Astrocyte (in vitro differentiated cells and primary cell): ENCODE measurements around the gene CLASP1. TPM values are rescaled to one million over a fixed set of nuclear protein-coding genes. Genes with fewer than 3 reads are reported as not detected.
A peak's percentile ranks its signal among the peaks of the same experiment; 100 is the strongest.

Experiments used
- DNase-seq: peaks from one replicate; pipeline ENCODE4 v3.0.0-alpha.2; 2010; ENCODE audit warnings: low read depth
- FAIRE-seq: peaks from 2 replicates; lab custom pipeline; 2011; peaks lifted over from hg19 to GRCh38; lab: Jason Lieb, UNC
- H2AFZ ChIP-seq: 2 replicates; pipeline ENCODE4 v1.6.0; 2012; ENCODE audit warnings: low read depth, low read length, inconsistent platforms
- H3K27ac ChIP-seq: 2 replicates; pipeline ENCODE4 v1.5.1; 2011; ENCODE audit warnings: low read depth, low read length, inconsistent platforms
- H3K27me3 ChIP-seq: 2 replicates; pipeline ENCODE4 v1.6.0; 2011; ENCODE audit warnings: low read length, inconsistent platforms; ENCODE audit not compliant: insufficient read depth
- H3K36me3 ChIP-seq: 2 replicates; pipeline ENCODE4 v1.5.1; 2011; ENCODE audit warnings: low read length, inconsistent platforms; ENCODE audit not compliant: insufficient read depth
- H3K4me1 ChIP-seq: 2 replicates; pipeline ENCODE4 v1.5.1; 2011; ENCODE audit warnings: low read length, inconsistent platforms; ENCODE audit not compliant: insufficient read depth
- H3K4me2 ChIP-seq: 2 replicates; pipeline ENCODE4 v1.6.0; 2012; ENCODE audit warnings: low read length, inconsistent platforms
- H3K4me3 ChIP-seq: 2 replicates; pipeline ENCODE4 v1.5.1; 2011; ENCODE audit warnings: low read depth, mild to moderate bottlenecking, low read length, inconsistent platforms; ENCODE audit not compliant: insufficient read depth
- H3K79me2 ChIP-seq: 2 replicates; pipeline ENCODE4 v1.6.0; 2012; ENCODE audit warnings: mild to moderate bottlenecking, low read length, inconsistent platforms; ENCODE audit not compliant: insufficient read depth
- H3K9ac ChIP-seq: 2 replicates; pipeline ENCODE4 v1.6.0; 2012; ENCODE audit warnings: mild to moderate bottlenecking, low read length, inconsistent platforms
- H3K9me3 ChIP-seq: 2 replicates; pipeline ENCODE4 v1.5.1; 2012; ENCODE audit warnings: low read depth, mild to moderate bottlenecking, low read length, inconsistent platforms; ENCODE audit not compliant: insufficient read depth
- H4K20me1 ChIP-seq: 2 replicates; pipeline ENCODE4 v1.6.0; 2012; ENCODE audit warnings: low read length, inconsistent platforms; ENCODE audit not compliant: insufficient read depth
- H3K27ac Mint-ChIP-seq: one replicate; pipeline ENCODE4 v1.8.0; 2021; ENCODE audit warnings: mild to moderate bottlenecking, mixed read lengths; ENCODE audit not compliant: unreplicated experiment
- H3K27me3 Mint-ChIP-seq: one replicate; pipeline ENCODE4 v1.8.0; 2021; ENCODE audit warnings: low read depth, mixed read lengths; ENCODE audit not compliant: unreplicated experiment
- H3K36me3 Mint-ChIP-seq: one replicate; pipeline ENCODE4 v1.8.0; 2021; ENCODE audit warnings: low read depth, mixed read lengths; ENCODE audit not compliant: unreplicated experiment
- H3K4me1 Mint-ChIP-seq: one replicate; pipeline ENCODE4 v1.8.0; 2021; ENCODE audit warnings: low read depth, mixed read lengths; ENCODE audit not compliant: unreplicated experiment
- H3K4me3 Mint-ChIP-seq: one replicate; pipeline ENCODE4 v1.8.0; 2021; ENCODE audit warnings: mild to moderate bottlenecking, moderate library complexity, mixed read lengths; ENCODE audit not compliant: unreplicated experiment
- H3K9me3 Mint-ChIP-seq: one replicate; pipeline ENCODE4 v1.8.0; 2021; ENCODE audit warnings: mild to moderate bottlenecking, mixed read lengths; ENCODE audit not compliant: unreplicated experiment
- EZH2 ChIP-seq: IDR thresholded peaks from 2 replicates; pipeline ENCODE4 v1.6.1; 2012; ENCODE audit warnings: mild to moderate bottlenecking, low read length, inconsistent platforms; ENCODE audit not compliant: insufficient read depth
- total RNA-seq: library from RNA; stranded (reverse); gene quantifications from 2 replicates; pipeline ENCODE4 v1.2.1, GENCODE V29; 2021
- TF ChIP-seq, protein P1 (sequence below): IDR thresholded peaks from 2 replicates; pipeline ENCODE4 v1.5.1; 2011; ENCODE audit warnings: low read depth, mild to moderate bottlenecking, inconsistent platforms, low read length, moderate library complexity; ENCODE audit not compliant: insufficient read depth

Gene CLASP1
- total RNA-seq, 1 donor from 2014 or later: 56.7 TPM

DNA sequence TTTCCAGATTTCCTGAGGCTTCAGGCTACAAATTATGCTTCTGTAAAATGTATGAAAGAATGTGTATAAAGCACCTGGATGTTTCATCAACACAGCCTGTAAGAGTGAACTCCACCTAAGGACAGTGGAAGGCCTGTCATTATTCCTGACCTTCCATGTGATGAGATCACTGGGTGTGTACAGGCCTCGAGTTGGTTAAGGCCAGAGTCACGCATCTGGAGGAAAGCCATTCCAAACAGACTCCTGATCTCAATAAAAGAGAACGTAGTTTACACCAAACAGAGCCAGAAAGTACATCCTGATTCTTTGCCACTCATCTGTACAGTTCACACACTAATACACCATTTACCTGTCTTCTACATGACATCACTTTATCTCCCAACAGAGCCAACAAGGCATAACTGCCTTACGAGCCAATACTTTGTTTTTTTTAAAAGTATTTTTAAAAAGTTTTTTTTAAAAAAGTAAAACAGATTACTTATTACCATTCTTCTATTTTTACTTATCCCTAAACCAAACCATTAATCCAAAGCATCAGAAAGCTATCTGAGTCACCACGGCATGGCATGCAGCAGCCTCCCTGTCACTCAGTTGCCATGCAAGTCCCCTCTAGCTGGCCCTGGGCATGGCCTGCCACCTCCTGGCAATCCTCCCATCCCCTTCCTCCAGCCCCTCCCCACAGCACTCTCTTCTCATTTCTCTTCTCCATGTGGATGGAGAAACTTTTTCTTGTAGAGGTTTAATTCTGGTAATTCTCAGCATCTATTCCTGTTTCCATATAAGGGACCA lies 285.4 kb downstream of the CLASP1 start:
- Mint-ChIP-seq H3K27me3 (no peaks in the 10 kb centered on the region), H3K27ac (no peak overlapping the region), H3K4me1 (peaks cover 15% of the 10 kb centered on the region), H3K36me3 (peaks cover 14% of the 10 kb centered on the region), H3K9me3 (no peaks in the 10 kb centered on the region), H3K4me3 (no peak overlapping the region)
- FAIRE-seq (peak; percentile 20), DNase-seq (peak; percentile 75)
- Histone ChIP-seq H3K27me3 (no peaks in the 10 kb centered on the region), H3K9me3 (no peaks in the 10 kb centered on the region), H3K4me2 (peak overlapping the region; percentile 17), H3K4me1 (peaks cover 39% of the 10 kb centered on the region), H3K4me3 (no peak overlapping the region), H3K79me2 (no peaks in the 10 kb centered on the region), H3K27ac (peak overlapping the region; percentile 53), H3K9ac (peak overlapping the region; percentile 13), H2AFZ (no peak overlapping the region), H3K36me3 (peaks cover 14% of the 10 kb centered on the region), H4K20me1 (peaks cover 21% of the 10 kb centered on the region)
- TF ChIP-seq EZH2: no peak
- TF ChIP-seq, protein P1, sequence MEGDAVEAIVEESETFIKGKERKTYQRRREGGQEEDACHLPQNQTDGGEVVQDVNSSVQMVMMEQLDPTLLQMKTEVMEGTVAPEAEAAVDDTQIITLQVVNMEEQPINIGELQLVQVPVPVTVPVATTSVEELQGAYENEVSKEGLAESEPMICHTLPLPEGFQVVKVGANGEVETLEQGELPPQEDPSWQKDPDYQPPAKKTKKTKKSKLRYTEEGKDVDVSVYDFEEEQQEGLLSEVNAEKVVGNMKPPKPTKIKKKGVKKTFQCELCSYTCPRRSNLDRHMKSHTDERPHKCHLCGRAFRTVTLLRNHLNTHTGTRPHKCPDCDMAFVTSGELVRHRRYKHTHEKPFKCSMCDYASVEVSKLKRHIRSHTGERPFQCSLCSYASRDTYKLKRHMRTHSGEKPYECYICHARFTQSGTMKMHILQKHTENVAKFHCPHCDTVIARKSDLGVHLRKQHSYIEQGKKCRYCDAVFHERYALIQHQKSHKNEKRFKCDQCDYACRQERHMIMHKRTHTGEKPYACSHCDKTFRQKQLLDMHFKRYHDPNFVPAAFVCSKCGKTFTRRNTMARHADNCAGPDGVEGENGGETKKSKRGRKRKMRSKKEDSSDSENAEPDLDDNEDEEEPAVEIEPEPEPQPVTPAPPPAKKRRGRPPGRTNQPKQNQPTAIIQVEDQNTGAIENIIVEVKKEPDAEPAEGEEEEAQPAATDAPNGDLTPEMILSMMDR: no peak

DNA sequence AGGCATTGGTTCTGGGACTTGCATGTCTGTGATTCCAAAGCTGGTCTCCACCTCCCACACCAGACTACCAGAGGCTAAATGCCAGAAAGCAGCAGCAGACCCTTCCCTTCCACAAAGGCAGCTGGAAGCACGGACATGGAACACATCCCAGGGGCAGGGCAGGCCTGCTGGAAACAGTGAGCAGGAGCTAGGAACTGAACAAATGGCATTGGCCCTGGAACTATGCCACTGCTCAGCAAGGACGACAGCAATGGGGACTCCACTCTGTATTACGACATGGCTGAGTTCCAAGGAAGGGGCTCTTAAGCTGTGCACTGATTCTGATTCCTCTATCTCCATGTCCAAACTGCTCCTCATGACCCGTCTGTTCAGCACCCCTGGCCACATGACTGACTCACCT lies 286.5 kb downstream of the CLASP1 start:
- H3K27me3 Mint-ChIP-seq: no peaks in the 10 kb centered on the region
- no peak overlapping the region for H3K4me3 ChIP-seq
- H3K36me3 ChIP-seq: peaks cover 14% of the 10 kb centered on the region
- H3K36me3 Mint-ChIP-seq: peaks cover 14% of the 10 kb centered on the region
- H3K9me3 Mint-ChIP-seq: no peaks in the 10 kb centered on the region
- H3K4me3 Mint-ChIP-seq: no peak overlapping the region
- H3K9me3 ChIP-seq: no peaks in the 10 kb centered on the region
- peaks cover 39% of the 10 kb centered on the region for H3K4me1 ChIP-seq
- H3K27me3 ChIP-seq: no peaks in the 10 kb centered on the region
- H3K27ac Mint-ChIP-seq: no peak overlapping the region
- H3K27ac ChIP-seq: no peak overlapping the region
- DNase-seq: no peak
- no peak overlapping the region for H3K4me2 ChIP-seq
- no peaks in the 10 kb centered on the region for H3K79me2 ChIP-seq
- H2AFZ ChIP-seq: no peak overlapping the region
- H3K4me1 Mint-ChIP-seq: peaks cover 15% of the 10 kb centered on the region
- H3K9ac ChIP-seq: no peak overlapping the region
- no peak for FAIRE-seq
- peaks cover 23% of the 10 kb centered on the region for H4K20me1 ChIP-seq
- no peak for TF ChIP-seq EZH2
- TF ChIP-seq, protein P1: no peak

DNA sequence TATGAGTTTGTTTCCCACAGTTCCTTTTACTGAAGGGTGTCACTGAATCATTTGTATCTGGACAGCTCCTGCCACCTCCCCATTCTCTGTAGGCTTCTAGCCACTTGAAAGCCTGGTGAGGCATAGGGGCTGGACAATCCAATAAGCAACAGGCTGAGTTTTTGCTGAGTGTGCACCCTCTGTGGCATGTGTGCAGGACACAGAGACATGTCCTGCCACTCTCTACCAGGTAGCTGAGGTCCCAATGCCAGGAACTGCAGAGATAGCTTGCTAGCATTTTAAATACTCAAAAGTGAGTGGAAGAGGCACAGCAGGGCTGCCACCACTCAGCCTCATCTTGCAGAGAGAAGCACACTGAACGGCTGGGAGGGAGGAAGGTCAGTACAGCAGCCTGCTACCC lies 287.0 kb downstream of the CLASP1 start:
- Mint-ChIP-seq H3K4me1 (peaks cover 15% of the 10 kb centered on the region), H3K36me3 (peaks cover 12% of the 10 kb centered on the region), H3K4me3 (no peak overlapping the region), H3K9me3 (no peaks in the 10 kb centered on the region), H3K27ac (no peak overlapping the region), H3K27me3 (no peaks in the 10 kb centered on the region)
- Histone ChIP-seq H3K36me3 (peaks cover 14% of the 10 kb centered on the region), H3K9ac (no peak overlapping the region), H3K9me3 (no peaks in the 10 kb centered on the region), H3K79me2 (no peaks in the 10 kb centered on the region), H3K27ac (no peak overlapping the region), H3K4me2 (no peak overlapping the region), H3K4me3 (no peak overlapping the region), H2AFZ (no peak overlapping the region), H4K20me1 (peaks cover 27% of the 10 kb centered on the region), H3K27me3 (no peaks in the 10 kb centered on the region), H3K4me1 (peaks cover 39% of the 10 kb centered on the region)
- DNase-seq: no peak
- FAIRE-seq: no peak
- TF ChIP-seq EZH2: no peak
